Endodermal cell (in vitro differentiated cells): ENCODE data around the gene DNMT3A. TPM values are rescaled to one million over a fixed set of nuclear protein-coding genes. Genes with fewer than 3 reads are reported as not detected.
A peak's percentile ranks its signal among the peaks of the same experiment; 100 is the strongest.

Experiments
- DNase-seq: peaks from one replicate; pipeline ENCODE4 v3.0.0-alpha.2; 2017
- H3K27ac ChIP-seq: 2 replicates; pipeline ENCODE4 v1.5.1; 2013; ENCODE audit warnings: mild to moderate bottlenecking, low read depth, low read length, moderate library complexity
- H3K27me3 ChIP-seq: 2 replicates; pipeline ENCODE4 v1.6.1; 2013; ENCODE audit warnings: mild to moderate bottlenecking, low read length, moderate library complexity; ENCODE audit not compliant: insufficient read depth, control insufficient read depth, poor library complexity, severe bottlenecking
- H3K36me3 ChIP-seq: 2 replicates; pipeline ENCODE4 v1.7.0; 2013; ENCODE audit warnings: mild to moderate bottlenecking, low read length, moderate library complexity; ENCODE audit not compliant: control insufficient read depth, insufficient read depth
- H3K4me1 ChIP-seq: one replicate; pipeline ENCODE4 v1.7.0; 2013; ENCODE audit warnings: low read length; ENCODE audit not compliant: control insufficient read depth, insufficient read depth
- H3K4me3 ChIP-seq: 2 replicates; pipeline ENCODE4 v1.5.1; 2013; ENCODE audit warnings: mild to moderate bottlenecking, low read length, moderate library complexity
- H3K9ac ChIP-seq: 2 replicates; pipeline ENCODE4 v1.6.1; 2013; ENCODE audit warnings: mild to moderate bottlenecking, low read length, moderate library complexity; ENCODE audit not compliant: poor library complexity, severe bottlenecking; ENCODE audit errors: extremely low read depth
- H3K9me3 ChIP-seq: 2 replicates; pipeline ENCODE4 v1.6.1; 2013; ENCODE audit warnings: mild to moderate bottlenecking, low read length, moderate library complexity; ENCODE audit not compliant: control insufficient read depth
- H3K27ac Mint-ChIP-seq: 2 replicates; pipeline ENCODE4 v1.8.0; 2020; ENCODE audit warnings: mixed read lengths
- H3K27me3 Mint-ChIP-seq: 2 replicates; pipeline ENCODE4 v1.8.0; 2021; ENCODE audit warnings: mild to moderate bottlenecking, mixed read lengths; ENCODE audit not compliant: insufficient read depth
- H3K36me3 Mint-ChIP-seq: 2 replicates; pipeline ENCODE4 v1.8.0; 2020; ENCODE audit warnings: low read depth, mixed read lengths
- H3K4me1 Mint-ChIP-seq: 2 replicates; pipeline ENCODE4 v1.8.0; 2020; ENCODE audit warnings: mixed read lengths
- H3K4me3 Mint-ChIP-seq: 2 replicates; pipeline ENCODE4 v1.8.0; 2020; ENCODE audit warnings: mild to moderate bottlenecking, moderate library complexity, mixed read lengths
- H3K9me3 Mint-ChIP-seq: 2 replicates; pipeline ENCODE4 v1.8.0; 2020; ENCODE audit warnings: mild to moderate bottlenecking, mixed read lengths
- CTCF ChIP-seq: fragments of 200-600 bp; sonication (generic); conservative IDR thresholded peaks from 2 replicates; pipeline ENCODE4 v1.5.0; 2021; ENCODE audit warnings: antibody characterized with exemption, mild to moderate bottlenecking
- WGBS, 2 experiments: methylation state at CpG; one replicate each; pipeline versions ENCODE4 v1.1.5 to v1.1.7; 2013; ENCODE audit warnings: missing lambda C conversion rate in 2 of 2, mixed read lengths in 1 of 2; ENCODE audit not compliant: insufficient coverage in 1 of 2, insufficient read length in 1 of 2; 5-methylcytosine and 5-hydroxymethylcytosine counted together
- total RNA-seq, 2 donors: library from RNA; stranded (reverse); fragmentation: NEBNext Ultra II Directional in 1 of 2; extraction: Animal tissue kit (Norgen Biotek cat#: 25700) in 1 of 2; gene quantifications; 2 replicates in 1 of 2; 3 replicates in 1 of 2; pipeline ENCODE4 v1.2.1, GENCODE V29; 2021

DNMT3A gene
- total RNA-seq, 2 donors from 2014 or later: 124 to 139 TPM

GRCh38 chr2:25270061-25270460 lies 71.7 kb downstream of the DNMT3A start:
- Mint-ChIP-seq H3K9me3 (no peaks in the 10 kb centered on the region), H3K4me1 (peaks cover 13% of the 10 kb centered on the region), H3K27ac (peak overlapping the region; percentile 35), H3K4me3 (no peak overlapping the region), H3K36me3 (peaks cover 2% of the 10 kb centered on the region), H3K27me3 (peaks cover 2% of the 10 kb centered on the region)
- peak; percentile 82 for DNase-seq
- Histone ChIP-seq H3K36me3 (no peaks in the 10 kb centered on the region), H3K4me3 (no peak overlapping the region), H3K9me3 (no peaks in the 10 kb centered on the region), H3K27ac (peak overlapping the region; percentile 19), H3K27me3 (no peaks in the 10 kb centered on the region), H3K9ac (no peak overlapping the region), H3K4me1 (peaks cover 5% of the 10 kb centered on the region)
- no peak for TF ChIP-seq CTCF
- 41 to 58% methylated on average over 4 to 7 of the region's 7 CpGs for WGBS, 2 experiments

GRCh38 chr2:25269233-25269632 lies 72.5 kb downstream of the DNMT3A start:
- no peaks in the 10 kb centered on the region for H3K9me3 Mint-ChIP-seq
- Histone ChIP-seq H3K27me3 (no peaks in the 10 kb centered on the region), H3K36me3 (no peaks in the 10 kb centered on the region), H3K9ac (no peak overlapping the region), H3K27ac (no peak overlapping the region), H3K4me1 (peaks cover 5% of the 10 kb centered on the region), H3K9me3 (no peaks in the 10 kb centered on the region), H3K4me3 (no peak overlapping the region)
- H3K4me1 Mint-ChIP-seq: peaks cover 13% of the 10 kb centered on the region
- no peak overlapping the region for H3K27ac Mint-ChIP-seq
- DNase-seq: no peak
- peaks cover 2% of the 10 kb centered on the region for H3K27me3 Mint-ChIP-seq
- 96 to 97% methylated on average over 3 of the region's 3 CpGs for WGBS, 2 experiments
- H3K36me3 Mint-ChIP-seq: peaks cover 2% of the 10 kb centered on the region
- TF ChIP-seq CTCF: no peak
- H3K4me3 Mint-ChIP-seq: no peak overlapping the region

GRCh38 chr2:25268139-25268538 lies 73.6 kb downstream of the DNMT3A start:
- H3K27ac Mint-ChIP-seq: no peak overlapping the region
- no peaks in the 10 kb centered on the region for H3K9me3 ChIP-seq
- H3K27me3 Mint-ChIP-seq: no peaks in the 10 kb centered on the region
- no peak overlapping the region for H3K4me3 ChIP-seq
- H3K4me1 ChIP-seq: peaks cover 11% of the 10 kb centered on the region
- H3K27ac ChIP-seq: no peak overlapping the region
- H3K36me3 Mint-ChIP-seq: peaks cover 2% of the 10 kb centered on the region
- no peak for TF ChIP-seq CTCF
- WGBS, 2 experiments: 90 to 95% methylated on average over 9 to 10 of the region's 10 CpGs
- H3K9ac ChIP-seq: no peak overlapping the region
- no peak overlapping the region for H3K4me3 Mint-ChIP-seq
- no peaks in the 10 kb centered on the region for H3K27me3 ChIP-seq
- DNase-seq: no peak
- H3K9me3 Mint-ChIP-seq: no peaks in the 10 kb centered on the region
- H3K36me3 ChIP-seq: no peaks in the 10 kb centered on the region
- H3K4me1 Mint-ChIP-seq: peaks cover 20% of the 10 kb centered on the region
